KBM-7 (cell line): ENCODE data around the gene AKAP5.

ENCODE experiments used
- DNase-seq: peaks from one replicate; pipeline ENCODE4 v3.0.0-alpha.2; 2015
- in situ Hi-C: fragments of 300-500 bp; cut with MboI; formaldehyde crosslinking; loops from 2 replicates; pipeline ENCODE4 v1.14.3; 2020; ENCODE audit warnings: low sequenced_read_pairs, low pct_unique_long_range_greater_than_20kb, mixed read lengths

AKAP5 gene

DNA sequence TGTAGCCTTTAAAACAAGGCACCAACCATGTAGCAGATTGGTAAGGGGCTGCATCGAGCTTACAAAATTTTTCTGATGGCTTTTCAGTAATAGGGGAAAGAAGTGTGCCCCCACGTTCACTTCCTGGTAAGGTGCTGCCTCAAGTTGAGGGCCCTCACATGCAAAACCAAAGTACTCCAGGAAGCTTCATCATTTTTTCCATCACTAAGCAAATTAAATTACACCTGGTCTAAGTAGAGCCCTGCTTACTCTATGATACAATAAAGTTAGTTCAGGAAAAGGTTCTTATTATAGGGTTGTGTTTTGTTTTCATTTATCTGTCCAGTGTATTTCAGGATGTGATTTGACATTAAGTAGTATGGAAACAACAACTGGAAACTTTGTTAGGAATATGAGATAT is 15.0 kb upstream of the AKAP5 start:
- in situ Hi-C loops = no loop called here
- no peak for DNase-seq

DNA sequence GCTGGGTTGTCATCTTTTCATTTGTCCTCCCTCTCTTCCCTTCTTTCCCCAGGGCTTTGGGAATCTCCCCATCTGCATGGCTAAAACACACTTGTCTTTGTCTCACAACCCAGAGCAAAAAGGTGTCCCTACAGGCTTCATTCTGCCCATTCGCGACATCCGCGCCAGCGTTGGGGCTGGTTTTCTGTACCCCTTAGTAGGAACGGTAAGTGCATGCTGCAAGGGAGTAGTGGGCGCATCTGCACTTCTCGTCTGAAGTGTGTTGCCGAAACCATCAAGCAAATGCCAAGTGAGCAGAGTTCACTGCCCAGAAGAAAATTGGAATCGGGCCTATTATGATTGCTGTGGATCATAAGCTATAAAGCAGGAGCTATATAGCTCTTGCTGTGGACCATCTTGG is 10.6 kb upstream of the AKAP5 start:
- DNase-seq = no peak
- in situ Hi-C loops = no loop called here

GRCh38 chr14:64459405-64460136 is 5.7 kb upstream of the AKAP5 start:
- no peak for DNase-seq
- in situ Hi-C loops = no loop called here

- in situ Hi-C loops = no loop called here
- DNase-seq = no peak
These were observed 4.1 kb upstream of the AKAP5 start for GRCh38 chr14:64461221-64461620.

DNA sequence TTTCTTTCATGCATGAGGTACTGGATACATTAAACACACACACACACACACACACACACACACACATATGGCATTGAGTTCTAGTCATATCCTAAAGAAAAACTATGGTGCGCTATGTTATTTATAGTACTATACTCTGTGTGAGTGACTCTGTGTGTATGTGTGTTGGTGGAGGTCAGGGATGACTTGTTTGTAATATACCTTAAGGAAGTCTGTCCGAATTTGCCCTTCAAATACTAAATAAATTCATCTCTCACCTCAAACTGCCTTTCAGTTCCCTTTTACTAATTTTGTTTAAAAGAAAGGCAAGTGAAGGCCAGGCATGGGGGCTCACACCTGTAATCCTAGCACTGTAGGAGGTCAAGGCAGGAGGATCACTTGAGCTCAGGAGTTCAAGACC is 2.1 kb upstream of the AKAP5 start:
- in situ Hi-C loops = no loop called here
- DNase-seq = no peak

- in situ Hi-C loops = no loop called here
These were observed 1.4 kb upstream of the AKAP5 start for GRCh38 chr14:64463873-64464272.

GRCh38 chr14:64464651-64465050 is 648 bp upstream of the AKAP5 start:
- DNase-seq = no peak
- in situ Hi-C loops = no loop called here

More at GRCh38 chr14:64463873-64464272, 1.4 kb upstream of the AKAP5 start:
- DNase-seq = no peak

DNA sequence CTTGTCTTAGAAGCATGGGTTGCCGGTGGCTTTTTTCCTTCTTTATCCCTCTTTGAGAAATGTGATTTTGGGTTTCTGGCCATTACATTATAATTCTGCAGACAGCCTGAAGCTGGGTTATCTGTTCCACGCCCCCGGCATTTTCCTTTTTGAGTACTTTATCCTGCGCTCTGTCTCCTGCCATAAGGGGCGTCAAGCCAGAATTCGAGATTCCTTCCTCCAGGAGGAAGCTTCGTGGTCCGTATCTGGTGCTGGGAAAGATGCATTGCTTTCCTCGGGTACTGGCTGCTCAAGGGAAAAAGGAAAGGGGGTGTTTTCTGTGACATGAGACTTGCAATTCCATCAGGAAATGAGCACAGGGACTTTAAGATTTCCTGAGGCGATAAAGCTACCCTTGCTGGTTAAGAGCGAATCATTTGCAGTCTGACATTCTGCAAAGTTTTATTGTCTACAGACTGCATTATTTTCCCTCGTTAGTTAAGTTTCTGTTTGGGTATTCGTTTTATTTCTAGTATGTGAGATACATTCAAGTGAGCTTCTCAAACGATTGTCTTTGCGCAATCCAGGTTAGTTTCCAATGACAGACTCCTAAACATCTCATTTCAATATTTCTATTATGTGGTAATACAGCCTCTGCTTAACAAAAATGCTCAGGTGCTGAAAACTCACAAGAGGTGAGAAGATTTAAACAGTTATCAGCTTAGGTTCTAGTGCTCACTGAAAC is 694 bp downstream of the AKAP5 start:
- peak; percentile 38 for DNase-seq
- in situ Hi-C loops = no loop called here

- no peak for DNase-seq
These were observed 1.8 kb downstream of the AKAP5 start for GRCh38 chr14:64467101-64467500.

GRCh38 chr14:64467566-64467965 is 2.3 kb downstream of the AKAP5 start:
- in situ Hi-C loops = no loop called here
- no peak for DNase-seq

More at GRCh38 chr14:64467101-64467500, 1.8 kb downstream of the AKAP5 start:
- in situ Hi-C loops = no loop called here

GRCh38 chr14:64468451-64468850 is 3.2 kb downstream of the AKAP5 start:
- in situ Hi-C loops = no loop called here

DNA sequence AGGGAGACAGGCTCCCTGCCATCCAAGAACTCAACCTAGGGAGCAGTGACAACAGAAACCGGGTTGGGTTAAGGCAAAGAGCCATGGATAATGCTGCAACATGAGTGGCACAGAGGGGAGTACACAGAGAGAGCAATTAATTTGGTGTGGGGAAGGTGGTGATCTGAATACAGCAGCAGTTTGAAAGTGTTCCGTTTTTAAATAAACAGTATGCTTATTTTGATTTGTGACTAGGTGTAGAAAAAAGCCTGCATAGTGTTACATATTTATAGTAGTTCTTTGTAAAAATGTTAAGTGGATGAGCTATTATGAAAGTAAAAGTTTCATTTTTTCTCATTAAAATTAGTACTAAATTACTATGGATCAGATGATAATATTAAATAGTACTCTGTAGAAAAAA is 8.7 kb downstream of the AKAP5 start:
- DNase-seq = no peak
- in situ Hi-C loops = no loop called here

More at GRCh38 chr14:64468451-64468850, 3.2 kb downstream of the AKAP5 start:
- DNase-seq = no peak

DNA sequence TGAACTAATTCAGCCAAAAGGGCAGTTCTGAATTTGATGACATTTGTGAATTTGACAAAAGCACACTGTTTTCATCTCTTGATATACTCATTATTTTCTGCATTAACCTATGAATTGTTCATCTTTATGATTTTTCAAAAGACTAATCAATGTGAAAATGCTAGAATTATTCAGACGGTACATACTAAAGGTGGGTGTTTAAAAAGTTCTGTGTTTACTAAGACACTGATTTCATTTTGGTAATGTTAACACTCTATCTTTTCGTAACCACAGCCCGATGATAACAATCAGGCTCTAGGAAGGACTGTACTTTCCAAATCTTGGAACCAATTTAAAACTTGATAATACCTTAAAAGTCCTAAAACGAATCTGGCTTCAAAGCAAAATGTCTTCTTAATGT is 9.4 kb downstream of the AKAP5 start:
- no peak for DNase-seq
- in situ Hi-C loops = no loop called here

DNA sequence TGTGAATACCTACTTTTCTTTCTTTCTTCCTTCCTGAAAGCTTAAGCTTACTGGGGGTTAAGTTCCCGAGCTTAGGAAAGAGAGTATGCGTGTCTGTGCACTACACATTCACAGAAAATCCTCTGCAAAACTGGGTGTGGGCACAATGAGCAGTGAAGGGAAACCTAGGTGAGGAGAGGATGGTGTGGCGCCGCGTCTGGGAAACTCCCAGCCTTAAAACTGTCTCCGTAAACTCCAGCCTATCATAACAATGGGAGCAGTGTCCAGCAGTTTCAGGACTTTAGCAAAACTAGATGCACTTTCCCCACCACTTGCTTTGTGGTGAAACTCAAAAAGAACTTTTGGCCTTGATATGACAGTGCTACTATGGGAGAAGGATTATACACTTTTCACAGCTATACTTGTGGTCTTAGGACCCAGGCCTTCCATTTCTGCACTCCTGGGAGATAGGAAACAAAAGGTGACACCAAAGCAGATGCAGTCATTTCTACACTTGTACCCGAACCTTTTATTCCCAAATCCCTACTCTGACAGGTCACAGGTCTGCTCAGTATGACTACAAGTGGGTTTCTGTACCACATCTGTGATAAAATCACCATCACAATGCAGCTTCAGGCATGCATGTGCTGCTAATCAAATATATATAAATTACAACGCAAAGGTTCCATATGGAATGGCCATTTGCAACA is 10.4 kb downstream of the AKAP5 start:
- in situ Hi-C loops = no loop called here
- DNase-seq = no peak

DNA sequence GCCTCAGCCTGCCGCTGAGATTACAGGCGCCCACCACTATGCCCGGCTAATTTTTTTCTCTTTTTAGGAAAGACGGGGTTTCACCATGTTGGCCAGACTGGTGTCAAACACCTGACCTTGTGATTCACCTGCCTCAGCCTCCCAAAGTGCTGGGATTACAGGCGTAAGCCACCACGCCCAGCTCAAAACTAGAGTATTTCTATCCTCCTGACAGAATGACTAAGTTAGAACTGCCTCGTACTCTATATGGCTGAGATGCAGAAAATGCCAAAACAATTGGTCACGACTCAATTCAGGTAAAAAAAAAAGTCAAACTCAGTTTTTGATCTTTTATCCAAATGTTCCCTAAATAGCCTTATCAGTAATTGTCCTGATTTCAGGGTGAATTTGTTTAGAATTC is 11.1 kb downstream of the AKAP5 start:
- in situ Hi-C loops = no loop called here
- DNase-seq = no peak

DNA sequence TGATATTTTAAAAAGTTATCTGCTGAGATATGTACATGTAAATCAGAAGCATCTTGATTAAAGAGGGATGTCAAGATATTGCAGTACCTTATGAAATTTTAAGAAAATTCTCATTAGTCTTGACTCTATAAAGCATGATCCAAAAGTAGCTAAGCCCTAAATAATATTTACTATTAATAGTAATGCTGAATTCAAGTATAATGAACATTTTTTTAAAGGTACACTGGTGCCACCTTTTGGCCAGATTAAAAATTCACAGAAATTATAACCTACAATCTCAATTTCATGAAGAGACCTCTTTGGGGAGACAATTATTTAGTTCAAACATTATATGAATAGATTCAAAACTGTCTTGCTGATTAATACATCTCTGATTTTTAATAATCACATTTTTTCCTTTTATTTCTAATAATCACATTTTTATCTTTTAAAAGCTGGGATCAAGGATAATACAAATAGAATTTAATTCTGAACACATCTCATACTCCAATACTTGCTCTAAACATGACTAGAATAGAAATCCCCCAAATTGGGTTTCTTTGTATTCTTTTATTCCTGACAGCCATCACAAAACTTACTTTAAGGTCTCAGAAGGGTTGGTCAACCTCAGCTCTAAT is 13.4 kb downstream of the AKAP5 start:
- in situ Hi-C loops = no loop called here

GRCh38 chr14:64488590-64489099 is 23.3 kb downstream of the AKAP5 start:
- DNase-seq = no peak
- in situ Hi-C loops = no loop called here

More for the DNA sequence above, 13.4 kb downstream of the AKAP5 start:
- peak; percentile 30 for DNase-seq

GRCh38 chr14:64491637-64492036 is 26.3 kb downstream of the AKAP5 start:
- in situ Hi-C loops = no loop called here
- no peak for DNase-seq

DNA sequence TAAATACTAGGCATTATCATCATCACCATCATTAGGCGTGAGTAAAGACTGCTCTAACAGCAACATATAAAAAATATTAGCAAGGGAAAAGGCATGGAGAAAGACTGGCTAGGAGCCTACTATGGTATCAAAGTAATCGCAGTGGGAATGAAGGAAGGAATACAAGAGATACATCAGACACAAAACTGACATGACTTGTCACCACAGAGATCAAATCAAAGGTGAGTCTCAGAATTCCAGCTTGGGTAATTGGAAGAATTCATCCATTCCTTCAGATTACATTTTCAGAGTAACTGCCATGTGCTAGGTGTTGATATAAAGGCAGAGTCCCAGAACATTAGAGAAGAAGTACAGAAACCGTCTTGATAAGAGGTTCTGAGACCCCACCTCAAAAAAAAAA is 28.2 kb downstream of the AKAP5 start:
- in situ Hi-C loops = no loop called here
- DNase-seq = no peak

GRCh38 chr14:64495252-64495651 is 30.0 kb downstream of the AKAP5 start:
- DNase-seq = no peak
- in situ Hi-C loops = no loop called here
